HG03135 (cell line): Measurements from ENCODE around the gene FAM193A.
A peak's percentile ranks its signal among the peaks of the same experiment; 100 is the strongest.

Experiments used
- ATAC-seq: cut with Tn5 transposase; IDR thresholded peaks from one replicate; pipeline ENCODE4 v1.9.1; 2021; ENCODE audit warnings: mild to moderate bottlenecking, moderate library complexity; ENCODE audit not compliant: unreplicated experiment

FAM193A gene, protein sequence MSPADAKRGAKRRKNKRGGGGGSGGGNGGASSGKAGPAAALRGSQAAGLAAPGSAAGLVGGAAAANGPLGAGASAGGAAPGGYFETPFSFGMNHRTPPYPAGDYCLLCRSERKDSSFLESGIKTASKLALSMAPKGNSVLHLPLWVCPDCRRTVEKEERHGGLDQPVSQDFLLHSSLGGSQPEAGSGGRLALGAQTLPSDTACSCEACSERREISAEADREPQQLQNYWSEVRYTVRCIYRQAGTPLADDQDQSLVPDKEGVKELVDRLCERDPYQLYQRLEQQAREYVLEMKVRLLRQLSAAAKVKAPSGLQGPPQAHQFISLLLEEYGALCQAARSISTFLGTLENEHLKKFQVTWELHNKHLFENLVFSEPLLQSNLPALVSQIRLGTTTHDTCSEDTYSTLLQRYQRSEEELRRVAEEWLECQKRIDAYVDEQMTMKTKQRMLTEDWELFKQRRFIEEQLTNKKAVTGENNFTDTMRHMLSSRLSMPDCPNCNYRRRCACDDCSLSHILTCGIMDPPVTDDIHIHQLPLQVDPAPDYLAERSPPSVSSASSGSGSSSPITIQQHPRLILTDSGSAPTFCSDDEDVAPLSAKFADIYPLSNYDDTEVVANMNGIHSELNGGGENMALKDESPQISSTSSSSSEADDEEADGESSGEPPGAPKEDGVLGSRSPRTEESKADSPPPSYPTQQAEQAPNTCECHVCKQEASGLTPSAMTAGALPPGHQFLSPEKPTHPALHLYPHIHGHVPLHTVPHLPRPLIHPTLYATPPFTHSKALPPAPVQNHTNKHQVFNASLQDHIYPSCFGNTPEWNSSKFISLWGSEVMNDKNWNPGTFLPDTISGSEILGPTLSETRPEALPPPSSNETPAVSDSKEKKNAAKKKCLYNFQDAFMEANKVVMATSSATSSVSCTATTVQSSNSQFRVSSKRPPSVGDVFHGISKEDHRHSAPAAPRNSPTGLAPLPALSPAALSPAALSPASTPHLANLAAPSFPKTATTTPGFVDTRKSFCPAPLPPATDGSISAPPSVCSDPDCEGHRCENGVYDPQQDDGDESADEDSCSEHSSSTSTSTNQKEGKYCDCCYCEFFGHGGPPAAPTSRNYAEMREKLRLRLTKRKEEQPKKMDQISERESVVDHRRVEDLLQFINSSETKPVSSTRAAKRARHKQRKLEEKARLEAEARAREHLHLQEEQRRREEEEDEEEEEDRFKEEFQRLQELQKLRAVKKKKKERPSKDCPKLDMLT (N-terminal part only)

DNA sequence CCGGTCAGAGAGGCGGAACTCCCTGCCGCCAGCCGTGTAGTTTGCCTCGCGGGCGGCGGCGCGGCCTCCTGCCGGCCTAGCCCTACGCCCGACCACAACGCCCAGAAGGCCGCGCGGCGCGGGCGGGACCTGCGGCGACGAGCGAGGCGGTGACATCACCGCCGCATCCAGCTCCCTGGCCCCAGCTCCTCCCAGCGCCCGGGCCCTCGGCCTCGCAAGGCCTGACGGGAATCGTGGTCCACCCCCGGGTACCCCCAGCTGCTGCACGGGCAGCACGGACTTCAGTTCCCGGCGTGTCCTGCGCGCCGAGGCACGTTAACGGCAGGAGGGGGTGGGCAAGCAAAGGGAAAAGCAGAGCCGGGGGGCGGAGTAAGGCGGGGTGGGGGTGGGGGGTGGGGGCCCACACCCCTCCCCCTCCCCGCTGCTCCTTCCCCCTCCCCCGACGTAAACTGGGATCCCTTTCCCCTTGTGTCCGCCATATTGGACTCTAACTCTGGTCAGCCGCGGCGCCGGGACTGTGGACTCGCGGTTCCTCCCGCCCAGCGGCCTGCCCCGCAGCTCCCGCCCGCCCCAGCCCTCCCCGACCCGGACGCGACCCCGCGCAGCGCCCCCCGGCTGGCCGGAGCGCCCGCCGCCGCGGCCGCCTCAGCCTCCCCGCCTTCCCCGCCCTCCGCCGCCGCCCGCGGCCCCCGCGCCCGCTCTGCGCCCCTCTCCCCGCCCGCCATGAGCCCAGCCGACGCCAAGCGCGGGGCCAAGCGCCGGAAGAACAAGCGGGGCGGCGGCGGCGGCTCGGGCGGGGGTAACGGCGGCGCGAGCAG lies at the start of gene FAM193A:
Gene FAM193A (plus strand): TSS at position 455 of the 818 bp plus-strand sequence. CDS start 269 bp downstream, at position 724.
- ATAC-seq = peak; percentile 81

DNA sequence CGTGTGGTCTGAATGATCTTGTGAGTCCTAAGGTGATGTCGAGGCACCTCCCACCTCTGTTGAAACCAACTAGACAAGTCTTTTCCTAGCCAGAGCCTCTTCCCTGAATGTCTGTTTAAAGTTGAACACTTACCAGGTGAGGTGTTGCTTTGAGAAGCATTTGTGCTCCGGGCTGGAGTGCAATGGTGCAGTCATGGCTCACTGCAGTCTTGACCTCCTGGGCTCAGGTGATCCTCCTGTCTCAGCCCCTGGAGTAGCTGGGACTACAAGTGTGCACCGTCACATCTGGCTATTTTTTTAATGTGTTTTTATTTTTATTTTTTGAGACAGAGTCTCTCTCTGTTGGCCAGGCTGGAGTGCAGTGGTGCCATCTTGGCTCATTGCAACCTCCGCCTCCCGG lies 49.5 kb upstream of the FAM193A start:
- ATAC-seq = no peak

DNA sequence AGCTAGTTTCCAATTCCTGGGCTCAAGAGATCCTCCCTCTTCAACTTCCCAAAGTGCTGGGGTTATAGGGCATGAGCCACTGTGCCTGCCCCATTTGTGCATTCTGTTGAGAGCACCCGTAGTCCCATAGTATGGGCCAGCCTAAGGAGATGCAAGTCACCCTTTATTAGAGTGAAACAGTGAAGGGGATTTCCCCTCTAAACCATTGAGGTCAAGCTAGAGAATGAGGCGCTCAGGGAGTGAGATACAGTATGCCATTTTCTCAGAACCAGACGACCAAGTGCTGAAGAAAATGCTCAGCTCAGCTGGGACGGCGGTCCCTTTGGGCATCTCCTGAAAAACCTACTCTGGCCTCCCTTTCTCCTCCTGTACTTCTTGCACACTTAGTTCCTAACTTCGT lies 48.8 kb upstream of the FAM193A start:
- no peak for ATAC-seq

DNA sequence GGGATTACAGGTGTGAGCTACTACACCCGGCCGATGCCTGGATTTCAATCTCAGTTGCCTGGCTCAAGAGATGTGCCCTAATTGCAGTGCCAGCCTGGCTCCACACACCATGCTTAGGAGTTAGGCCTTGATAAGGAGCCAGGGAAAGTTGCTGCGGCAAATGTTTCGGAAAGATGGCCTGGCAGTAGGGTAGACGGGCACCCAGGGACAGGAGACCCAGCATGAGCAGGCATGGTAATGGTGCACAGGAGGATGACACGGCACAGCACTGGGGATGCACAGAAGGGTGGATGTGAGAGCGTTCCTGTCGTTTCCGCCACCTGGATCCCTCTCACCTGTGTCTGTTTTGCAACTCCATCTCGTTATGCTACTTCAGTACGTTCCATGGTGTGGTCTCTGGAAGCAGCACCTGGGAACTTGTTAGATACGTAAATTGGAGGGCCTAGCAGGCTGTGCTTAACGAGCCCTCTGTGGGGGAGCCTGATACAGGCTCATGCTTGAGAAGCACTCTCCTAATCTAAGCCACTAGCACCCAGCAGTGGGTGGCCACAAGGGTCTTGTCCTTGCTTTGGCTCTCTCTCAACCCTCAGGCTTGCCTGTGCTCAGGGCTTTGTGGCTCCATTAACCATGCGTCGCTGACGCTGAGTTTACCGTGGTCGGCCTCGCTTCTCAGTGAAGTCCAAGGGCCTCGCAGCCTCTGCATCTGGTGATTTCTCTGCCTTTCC lies 47.2 kb upstream of the FAM193A start:
- no peak for ATAC-seq

DNA sequence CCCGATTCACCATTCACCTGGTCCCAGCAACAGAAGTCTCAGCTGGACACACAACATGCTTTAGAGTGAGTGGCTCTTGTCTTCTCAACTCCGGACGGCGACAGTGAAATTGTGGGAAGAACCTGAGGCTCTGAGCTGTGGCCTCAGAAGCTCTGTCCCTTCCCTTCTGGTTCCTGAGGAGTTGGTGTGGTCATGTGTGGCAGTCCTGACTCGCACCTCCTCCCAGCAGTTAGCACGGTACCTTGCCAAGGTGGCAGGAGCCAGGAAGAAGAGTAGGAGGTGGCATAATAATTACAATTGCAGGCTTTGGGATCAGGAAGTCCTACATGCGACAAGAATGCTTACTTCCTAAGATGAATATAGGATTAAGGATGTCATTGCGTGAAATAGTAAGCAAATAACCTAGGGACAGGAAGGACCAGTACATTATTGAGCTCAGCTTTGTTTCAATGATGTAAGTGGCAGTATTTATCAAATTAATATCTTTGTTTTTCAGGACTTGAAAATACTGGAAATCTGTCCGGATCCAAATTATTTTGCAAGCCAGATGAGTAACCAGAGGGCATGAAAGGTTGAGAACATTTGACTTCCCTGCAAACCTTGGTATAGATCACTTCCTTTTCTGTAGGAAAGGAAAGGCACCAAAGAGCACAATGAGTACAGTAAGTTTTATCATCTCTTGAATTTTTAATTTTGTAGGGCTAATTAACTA lies 46.5 kb upstream of the FAM193A start:
- ATAC-seq = no peak

DNA sequence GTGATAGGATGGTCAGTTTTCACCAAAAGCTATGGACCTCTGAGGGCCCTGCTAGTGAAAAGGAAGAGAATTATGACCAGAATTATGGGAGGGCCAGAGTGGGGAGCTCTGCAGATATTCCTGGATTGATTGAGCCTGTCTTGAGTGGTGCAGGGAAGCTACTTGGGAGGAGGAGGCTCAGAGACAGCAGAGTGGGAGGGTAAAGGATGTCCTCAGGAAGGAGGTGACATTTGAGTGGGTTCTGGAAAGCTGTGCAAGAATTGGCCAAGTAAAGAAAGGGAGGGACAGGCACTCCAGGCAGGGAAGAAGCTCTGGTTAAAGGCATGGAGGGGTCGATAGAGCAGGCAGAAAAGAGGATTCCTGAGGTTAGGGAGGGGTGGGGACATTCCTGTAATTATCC lies 43.5 kb upstream of the FAM193A start:
- ATAC-seq = no peak

DNA sequence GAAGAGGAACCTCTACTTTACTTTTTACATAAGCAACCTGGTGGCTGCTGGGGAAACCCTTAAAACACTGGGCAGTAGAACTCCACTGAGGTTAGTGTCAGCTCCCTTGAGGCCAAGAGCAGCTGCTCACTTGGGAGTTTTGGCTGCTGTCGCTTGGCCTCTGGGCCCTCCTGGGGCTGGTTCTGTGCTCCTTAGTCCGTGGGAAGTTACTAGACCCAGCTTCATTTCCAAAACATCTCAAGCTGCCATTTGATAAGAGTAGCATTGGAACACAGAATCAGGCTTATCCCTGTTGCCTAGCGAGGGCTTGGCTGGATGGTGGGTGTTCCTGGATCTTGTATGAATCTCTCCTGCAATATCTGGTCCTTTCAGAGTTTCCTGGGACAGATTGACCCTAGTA lies 41.5 kb upstream of the FAM193A start:
- no peak for ATAC-seq

DNA sequence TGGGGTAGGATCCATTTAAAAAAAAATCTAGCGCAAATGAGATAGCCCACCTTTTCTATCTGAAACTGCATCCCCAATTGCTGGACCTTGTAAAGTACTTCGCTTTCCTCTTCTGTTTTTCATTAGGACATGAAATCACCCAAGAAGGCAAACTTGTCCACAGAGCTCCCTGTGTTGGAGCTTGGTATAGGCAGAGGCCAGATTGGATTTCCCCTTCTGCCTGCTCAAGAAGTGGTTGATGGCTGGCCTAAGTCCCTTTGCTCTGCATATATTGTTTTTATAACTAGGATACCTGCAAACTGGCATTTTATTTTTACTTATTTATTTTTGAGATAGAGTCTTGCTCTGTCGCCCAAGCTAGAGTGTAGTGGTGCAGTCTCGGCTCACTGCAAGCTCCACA lies 39.1 kb upstream of the FAM193A start:
- ATAC-seq = peak; percentile 22

DNA sequence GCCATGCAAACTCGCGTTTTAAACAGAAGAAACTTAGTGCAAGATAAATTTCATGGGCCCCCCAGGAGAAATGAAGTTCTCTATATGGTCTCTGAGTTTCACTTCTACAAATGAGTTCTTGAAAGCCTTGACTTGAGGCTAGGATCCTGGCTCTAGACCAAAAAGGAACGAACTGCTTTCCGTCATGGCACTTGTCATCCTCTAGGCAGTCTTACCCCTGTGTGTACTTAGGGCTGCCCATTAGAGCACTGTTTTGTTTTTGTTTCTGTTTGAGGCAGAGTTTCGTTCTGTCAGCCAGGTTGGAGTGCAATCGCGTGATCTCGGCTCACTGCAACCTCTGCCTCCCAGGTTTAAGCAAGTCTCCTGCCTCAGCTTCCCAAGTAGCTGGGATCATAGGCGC lies 38.5 kb upstream of the FAM193A start:
- peak; percentile 92 for ATAC-seq

DNA sequence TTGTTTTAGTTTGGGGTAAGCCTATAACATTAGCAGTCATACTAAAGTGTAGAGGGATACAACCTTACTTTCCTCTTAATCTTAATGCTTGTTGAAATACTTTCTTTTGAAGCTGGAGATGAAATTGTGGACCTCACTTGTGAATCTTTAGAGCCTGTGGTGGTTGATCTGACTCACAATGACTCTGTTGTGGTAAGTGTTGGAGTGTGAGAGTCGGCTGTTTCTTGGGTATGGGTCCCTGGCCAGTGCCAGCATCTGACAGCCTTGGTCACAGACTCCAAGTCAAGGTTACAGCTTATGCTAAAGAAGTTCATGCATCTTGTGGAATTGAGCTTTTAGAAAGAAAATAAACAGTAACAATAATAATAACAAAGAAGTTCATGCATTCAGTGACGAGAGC lies 35.9 kb upstream of the FAM193A start:
- no peak for ATAC-seq

DNA sequence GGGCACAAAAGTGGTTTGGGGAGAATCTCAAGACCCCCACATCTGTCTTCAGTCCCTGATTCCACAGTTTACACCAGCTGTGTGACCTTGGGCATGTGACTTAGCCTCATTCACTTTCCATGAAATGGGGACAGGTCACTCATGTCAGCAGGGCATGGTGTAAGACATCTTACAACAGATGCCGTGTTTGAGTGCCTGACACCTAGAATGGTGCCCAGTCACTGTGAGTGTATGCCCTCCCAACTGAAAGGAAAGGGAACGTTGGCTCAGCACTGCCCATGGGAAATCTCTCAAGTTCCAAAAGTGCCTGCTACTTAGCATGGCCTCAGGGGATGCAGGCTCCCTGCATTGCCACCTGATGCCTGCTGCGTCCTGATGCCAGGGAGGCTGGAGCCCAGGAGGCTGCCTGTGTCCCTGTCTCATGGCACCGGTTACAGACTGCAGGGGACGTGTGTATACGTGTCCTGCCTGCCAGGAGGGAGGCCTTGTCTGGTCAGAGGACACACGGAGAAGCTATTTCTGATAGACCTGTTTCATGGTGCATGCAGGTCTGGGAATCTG lies 35.3 kb upstream of the FAM193A start:
- no peak for ATAC-seq

DNA sequence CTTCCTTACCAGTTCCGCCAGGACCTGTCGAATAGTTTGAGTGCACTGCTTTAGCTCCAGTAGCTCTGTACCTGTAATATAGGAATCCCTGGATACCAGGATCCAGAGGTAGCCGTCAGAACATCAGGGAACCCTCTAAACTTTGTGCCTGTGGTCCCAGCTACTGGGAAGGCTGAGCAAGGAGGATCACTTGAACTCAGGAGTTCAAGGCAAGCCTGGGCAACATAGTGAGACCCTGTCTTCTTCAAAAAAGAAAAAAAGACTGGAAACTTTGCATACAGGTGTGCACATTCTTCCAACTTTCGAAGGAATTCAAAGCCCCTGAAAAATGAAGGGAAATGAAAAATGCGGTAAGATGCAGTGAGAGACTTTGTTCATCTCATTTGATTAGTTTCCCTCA lies 32.6 kb upstream of the FAM193A start:
- no peak for ATAC-seq

DNA sequence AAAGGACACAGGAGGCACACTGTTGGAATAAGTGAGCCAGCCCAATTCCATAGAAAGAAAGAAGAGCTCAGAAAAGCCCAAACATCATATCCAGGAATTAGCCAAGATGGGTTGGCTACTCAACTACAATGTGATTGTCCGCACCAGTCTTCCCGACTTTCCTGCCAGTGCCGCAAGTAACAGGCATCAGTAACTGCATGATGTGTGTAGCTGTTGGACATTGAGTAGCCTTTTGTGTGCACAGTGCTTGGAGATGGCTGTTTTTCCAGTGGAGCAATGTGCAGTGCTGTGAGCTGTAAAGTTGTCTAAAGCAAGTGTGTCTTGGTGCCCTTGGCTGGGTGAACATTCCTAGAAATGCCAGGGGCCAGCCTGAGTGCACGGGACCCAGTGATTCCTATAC lies 29.2 kb upstream of the FAM193A start:
- no peak for ATAC-seq

DNA sequence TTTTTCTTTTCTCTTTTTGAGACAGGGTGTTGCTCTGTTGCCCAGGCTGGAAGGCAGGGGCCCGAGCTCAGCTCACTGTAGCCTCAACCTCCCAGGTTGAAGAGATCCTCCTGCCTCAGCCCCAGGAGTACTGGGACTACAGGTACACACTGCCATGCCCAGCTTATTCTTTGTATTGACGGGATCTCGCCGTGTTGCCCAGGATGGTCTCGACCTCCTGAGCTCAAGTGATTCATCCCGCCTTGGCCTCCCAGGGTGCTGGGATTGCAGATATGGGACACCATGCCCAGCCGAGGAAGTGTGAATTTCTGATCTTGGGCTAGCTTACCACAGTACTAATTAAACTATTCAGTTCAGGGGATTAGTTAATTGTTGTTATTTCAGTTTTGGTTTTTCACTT lies 28.6 kb upstream of the FAM193A start:
- ATAC-seq = no peak

DNA sequence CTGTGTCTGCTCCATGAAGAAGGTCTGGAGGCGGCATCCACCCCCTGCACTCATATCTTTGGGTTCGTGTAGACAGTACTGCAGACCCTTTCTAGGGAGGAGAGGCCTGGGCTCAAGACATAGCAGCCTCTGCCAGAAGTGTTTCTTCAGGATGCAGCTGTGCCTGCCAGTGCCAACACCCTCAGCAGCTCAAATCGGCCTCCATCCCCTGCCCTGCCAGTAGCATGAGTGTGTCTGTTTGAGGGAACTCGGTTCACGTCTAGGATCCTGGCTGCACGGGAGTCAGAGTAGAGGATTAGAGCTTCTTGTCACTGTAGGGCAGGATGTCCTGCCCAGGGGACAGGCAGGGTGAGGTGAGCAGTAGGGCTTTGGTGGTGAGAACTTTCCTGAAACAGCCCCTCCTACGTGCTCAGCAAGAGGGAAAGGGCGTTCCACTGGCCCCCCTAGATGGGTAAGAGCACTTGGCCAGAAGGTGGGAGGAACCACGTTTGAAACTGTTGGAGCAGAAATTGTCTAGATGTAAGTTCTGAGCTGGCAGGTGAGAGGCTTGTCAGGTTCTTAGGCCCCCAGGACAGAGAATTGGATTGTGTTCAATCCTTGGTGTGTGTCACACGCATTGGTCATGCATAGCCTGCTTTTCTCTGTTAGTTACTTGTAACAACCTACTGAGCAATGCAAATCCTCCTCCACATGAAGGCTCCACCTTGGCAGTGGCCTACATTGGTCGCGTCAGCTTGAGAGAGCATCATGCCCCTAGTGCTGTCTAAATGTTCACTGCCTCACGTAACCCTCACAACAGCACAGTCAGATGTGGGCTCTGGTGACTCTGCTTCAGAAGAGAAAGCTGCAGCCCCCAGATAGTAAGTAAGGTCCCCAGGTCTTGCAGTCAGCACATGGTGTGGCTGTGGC lies 25.8 kb upstream of the FAM193A start:
- no peak for ATAC-seq

DNA sequence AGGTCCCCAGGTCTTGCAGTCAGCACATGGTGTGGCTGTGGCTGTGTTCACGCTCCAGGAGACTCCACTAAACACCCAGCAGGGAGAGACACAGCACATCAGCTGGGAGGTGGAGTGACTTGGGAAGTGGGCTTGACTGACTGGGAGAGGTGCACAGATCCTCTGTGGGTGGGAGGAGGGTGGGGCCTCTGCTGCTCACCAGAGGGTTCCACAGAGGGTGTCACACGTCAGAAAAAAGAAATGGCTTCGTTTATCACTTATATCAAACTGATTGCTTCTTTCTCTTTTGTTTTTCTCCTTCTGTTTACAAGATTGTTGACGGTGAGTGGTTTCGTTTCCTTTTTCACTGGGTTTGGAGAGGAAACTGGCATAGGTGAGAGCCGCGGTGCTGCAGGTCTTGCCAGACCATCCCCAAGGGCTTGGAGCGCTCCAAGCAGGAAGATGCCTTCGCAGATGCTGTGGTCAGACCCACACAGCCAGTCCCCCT lies 24.8 kb upstream of the FAM193A start:
- no peak for ATAC-seq

DNA sequence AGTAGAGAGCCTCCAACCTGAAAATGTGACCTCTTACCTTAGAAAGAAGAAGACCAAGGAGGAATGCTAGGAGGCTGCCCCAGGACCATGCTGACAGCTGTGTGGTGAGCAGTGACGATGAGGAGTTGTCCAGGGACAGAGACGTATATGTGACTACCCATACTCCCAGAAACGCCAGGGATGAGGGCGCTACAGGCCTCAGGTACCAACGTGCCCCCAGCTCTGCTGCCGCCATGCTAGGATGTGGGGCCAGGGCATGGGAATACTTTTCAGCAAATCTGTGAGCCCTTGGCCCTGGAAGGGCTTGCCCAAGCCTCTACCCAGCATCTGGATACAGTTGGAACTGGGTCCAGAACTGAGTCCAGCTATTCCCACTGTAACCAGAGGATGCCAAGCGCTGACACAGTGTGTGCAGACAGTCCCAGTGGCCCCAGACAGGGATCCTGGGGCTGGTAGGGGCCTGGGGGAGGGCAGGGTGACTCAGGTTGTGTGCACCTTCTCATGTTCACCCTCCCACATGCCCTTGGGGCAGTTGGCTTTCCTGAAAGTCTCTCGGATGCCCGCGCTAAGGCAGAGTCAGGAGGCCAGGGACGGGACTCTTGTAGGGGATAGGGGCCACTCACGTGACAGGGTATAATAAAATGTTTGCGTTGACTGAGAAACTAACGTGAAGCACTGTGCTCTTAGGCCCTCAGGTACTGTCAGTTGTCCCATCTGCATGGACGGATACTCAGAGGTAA lies 23.9 kb upstream of the FAM193A start:
- ATAC-seq = no peak
